Thyroid gland (tissue), 4 donors: ENCODE results near the gene SFXN5. TPM values are rescaled to one million over a fixed set of nuclear protein-coding genes. Genes with fewer than 3 reads are reported as not detected.
"Not testable (repeated sequence)": the region's sequence is repeated elsewhere in the genome, so short reads cannot be mapped to it uniquely, and the experiment has no call there.

ENCODE experiments used
- DNase-seq, 2 donors: peaks; one replicate each; pipeline ENCODE4 v3.0.0-alpha.2; 2019
- H3K27ac ChIP-seq, 3 donors: fragments of 200-600 bp; sonication (generic); 1 replicate in 2 of 3; 2 replicates in 1 of 3; pipeline ENCODE4 v1.5.1; 2016 to 2019; ENCODE audit warnings: mild to moderate bottlenecking in 1 of 3, moderate library complexity in 1 of 3
- H3K27me3 ChIP-seq: fragments of 200-600 bp; sonication (generic); one replicate; pipeline ENCODE4 v1.5.1; 2019
- H3K36me3 ChIP-seq, 2 donors: fragments of 200-600 bp; sonication (generic); one replicate each; pipeline ENCODE4 v1.5.1; 2016 to 2019
- H3K4me1 ChIP-seq, 2 donors: fragments of 200-600 bp; sonication (generic); one replicate each; pipeline ENCODE4 v1.5.1; 2017 to 2019
- H3K4me3 ChIP-seq, 3 donors: fragments of 200-600 bp; sonication (generic); replicated peaks in 1 of 3; 1 replicate in 2 of 3; 2 replicates in 1 of 3; pipeline ENCODE4 v1.5.1; 2016; ENCODE audit warnings: mild to moderate bottlenecking in 1 of 3
- H3K9me3 ChIP-seq: fragments of 200-600 bp; sonication (generic); one replicate; pipeline ENCODE4 v1.5.1; 2017
- POLR2A ChIP-seq, 2 donors: fragments of 450-650 bp; IDR thresholded peaks; one replicate each; pipeline ENCODE4 v1.6.1; 2017; ENCODE audit warnings: antibody characterized with exemption in 2 of 2, mild to moderate bottlenecking in 2 of 2, moderate library complexity in 1 of 2
- WGBS, 2 donors: methylation state at CpG; one replicate each; pipeline ENCODE4 v1.1.5; 2017; 5-methylcytosine and 5-hydroxymethylcytosine counted together
- intact Hi-C: fragments of 100-400 bp; cut with DNase I; formaldehyde crosslinking; loops from one replicate; pipeline ENCODE4 v1.15.1; 2023
- total RNA-seq, 4 donors: library from RNA; depleted of rRNA; stranded (reverse); fragments of >200 nt; gene quantifications; one replicate each; pipeline ENCODE4 v1.2.3, GENCODE V29; 2016
- TF ChIP-seq, protein P1 (sequence below), 6 experiments: fragments of 200-600 bp in 3 of 6; fragments of 450-650 bp in 3 of 6; sonication (generic) in 3 of 6; IDR thresholded peaks; one replicate each; pipeline ENCODE4 v1.5.1; 2016 to 2019; ENCODE audit warnings: antibody characterized with exemption in 6 of 6, mild to moderate bottlenecking in 2 of 6, inconsistent platforms in 1 of 6, moderate library complexity in 1 of 6

The SFXN5 gene
- total RNA-seq, 4 donors from 2014 or later = 10.3 to 17.2 (median 16.5) TPM

DNA sequence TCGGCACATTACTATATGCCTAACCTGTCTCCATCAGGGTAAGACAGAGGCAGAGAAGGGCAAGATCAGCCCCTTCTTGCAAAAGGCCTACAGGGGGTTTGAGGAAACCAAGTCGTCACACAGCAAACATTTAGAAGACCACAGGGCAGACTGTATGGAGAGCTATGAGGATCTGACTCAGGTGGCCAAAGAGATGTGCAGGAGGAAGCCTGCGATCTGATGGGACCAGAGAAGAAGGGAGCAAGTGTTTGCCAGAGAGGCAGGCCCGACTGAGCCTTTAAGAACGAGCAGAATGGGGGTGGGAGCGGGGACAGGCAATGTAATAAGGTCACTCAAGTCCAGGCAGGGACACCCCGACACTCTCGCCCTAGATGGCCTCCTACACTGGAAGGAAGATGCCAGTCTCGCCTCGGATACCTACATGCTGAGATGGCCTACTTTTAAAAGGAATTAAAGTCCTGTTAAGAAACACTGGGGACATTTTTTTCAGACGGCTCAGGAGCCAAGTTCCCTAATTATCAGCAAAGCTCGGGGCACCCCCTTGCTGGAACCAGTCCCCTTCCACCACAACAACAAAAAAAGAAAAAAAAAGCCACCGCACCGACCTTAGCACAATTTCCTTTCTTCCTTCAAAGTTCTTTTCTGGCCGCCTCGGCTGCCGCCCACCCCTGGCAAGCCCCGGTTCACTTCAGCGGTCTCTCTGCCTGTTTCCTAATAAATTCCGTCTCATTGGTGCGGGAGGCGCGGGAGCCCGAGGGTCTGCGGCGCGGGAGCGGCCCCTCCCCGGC is 1.5 kb downstream of the SFXN5 start:
- Histone ChIP-seq H3K36me3 (peaks cover 0 to 3% of the 10 kb centered on the region in 2 donors), H3K9me3 (no peaks in the 10 kb centered on the region), H3K27me3 (no peaks in the 10 kb centered on the region), H3K27ac (peak overlapping the region in 2 of 3 donors; percentile 26 to 93), H3K4me3 (peak overlapping the region; percentile 90 to 96 (median 91)), H3K4me1 (peaks cover 13 to 19% of the 10 kb centered on the region in 2 donors)
- WGBS, 2 donors = 23 to 24% methylated on average over 29 of the region's 29 CpGs
- no peak for DNase-seq
- TF ChIP-seq, protein P1, sequence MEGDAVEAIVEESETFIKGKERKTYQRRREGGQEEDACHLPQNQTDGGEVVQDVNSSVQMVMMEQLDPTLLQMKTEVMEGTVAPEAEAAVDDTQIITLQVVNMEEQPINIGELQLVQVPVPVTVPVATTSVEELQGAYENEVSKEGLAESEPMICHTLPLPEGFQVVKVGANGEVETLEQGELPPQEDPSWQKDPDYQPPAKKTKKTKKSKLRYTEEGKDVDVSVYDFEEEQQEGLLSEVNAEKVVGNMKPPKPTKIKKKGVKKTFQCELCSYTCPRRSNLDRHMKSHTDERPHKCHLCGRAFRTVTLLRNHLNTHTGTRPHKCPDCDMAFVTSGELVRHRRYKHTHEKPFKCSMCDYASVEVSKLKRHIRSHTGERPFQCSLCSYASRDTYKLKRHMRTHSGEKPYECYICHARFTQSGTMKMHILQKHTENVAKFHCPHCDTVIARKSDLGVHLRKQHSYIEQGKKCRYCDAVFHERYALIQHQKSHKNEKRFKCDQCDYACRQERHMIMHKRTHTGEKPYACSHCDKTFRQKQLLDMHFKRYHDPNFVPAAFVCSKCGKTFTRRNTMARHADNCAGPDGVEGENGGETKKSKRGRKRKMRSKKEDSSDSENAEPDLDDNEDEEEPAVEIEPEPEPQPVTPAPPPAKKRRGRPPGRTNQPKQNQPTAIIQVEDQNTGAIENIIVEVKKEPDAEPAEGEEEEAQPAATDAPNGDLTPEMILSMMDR (IDR thresholded peaks at IDR 0.05) = no peak
- no peak for TF ChIP-seq POLR2A (IDR thresholded peaks at IDR 0.05)
- intact Hi-C loops = loop anchor here (10.0 kb wide), 1 partner anchor 165 kb away; the partner anchor contains the start of genes CCT7 and PRADC1

GRCh38 chr2:73069041-73069854 is 2.3 kb downstream of the SFXN5 start:
- peaks cover 13 to 19% of the 10 kb centered on the region in 2 donors for H3K4me1 ChIP-seq
- no peak overlapping the region for H3K27ac ChIP-seq
- H3K4me3 ChIP-seq = no peak overlapping the region
- no peaks in the 10 kb centered on the region for H3K27me3 ChIP-seq
- DNase-seq = no peak
- no peak for TF ChIP-seq POLR2A (IDR thresholded peaks at IDR 0.05)
- TF ChIP-seq, protein P1 (IDR thresholded peaks at IDR 0.05) = no peak
- 84 to 86% methylated on average over 7 of the region's 7 CpGs for WGBS, 2 donors
- H3K36me3 ChIP-seq = no peaks in the 10 kb centered on the region
- H3K9me3 ChIP-seq = no peaks in the 10 kb centered on the region
- intact Hi-C loops = no loop called here

GRCh38 chr2:73068147-73068546 is 3.4 kb downstream of the SFXN5 start:
- Histone ChIP-seq H3K27ac (no peak overlapping the region), H3K4me3 (no peak overlapping the region), H3K27me3 (no peaks in the 10 kb centered on the region), H3K9me3 (no peaks in the 10 kb centered on the region), H3K4me1 (peaks cover 13 to 24% of the 10 kb centered on the region in 2 donors), H3K36me3 (no peaks in the 10 kb centered on the region)
- TF ChIP-seq, protein P1 (IDR thresholded peaks at IDR 0.05) = no peak
- no peak for TF ChIP-seq POLR2A (IDR thresholded peaks at IDR 0.05)
- DNase-seq = no peak
- 96 to 100% methylated on average over 2 of the region's 2 CpGs for WGBS, 2 donors
- intact Hi-C loops = no loop called here

GRCh38 chr2:73067043-73067442 is 4.5 kb downstream of the SFXN5 start:
- Histone ChIP-seq H3K9me3 (no peaks in the 10 kb centered on the region), H3K27me3 (no peaks in the 10 kb centered on the region), H3K4me3 (no peak overlapping the region), H3K27ac (no peak overlapping the region), H3K36me3 (no peaks in the 10 kb centered on the region), H3K4me1 (peaks cover 11 to 18% of the 10 kb centered on the region in 2 donors)
- intact Hi-C loops = no loop called here
- WGBS, 2 donors = 94 to 97% methylated on average over 2 of the region's 2 CpGs
- no peak for DNase-seq
- TF ChIP-seq POLR2A (IDR thresholded peaks at IDR 0.05) = no peak
- TF ChIP-seq, protein P1 (IDR thresholded peaks at IDR 0.05) = no peak

DNA sequence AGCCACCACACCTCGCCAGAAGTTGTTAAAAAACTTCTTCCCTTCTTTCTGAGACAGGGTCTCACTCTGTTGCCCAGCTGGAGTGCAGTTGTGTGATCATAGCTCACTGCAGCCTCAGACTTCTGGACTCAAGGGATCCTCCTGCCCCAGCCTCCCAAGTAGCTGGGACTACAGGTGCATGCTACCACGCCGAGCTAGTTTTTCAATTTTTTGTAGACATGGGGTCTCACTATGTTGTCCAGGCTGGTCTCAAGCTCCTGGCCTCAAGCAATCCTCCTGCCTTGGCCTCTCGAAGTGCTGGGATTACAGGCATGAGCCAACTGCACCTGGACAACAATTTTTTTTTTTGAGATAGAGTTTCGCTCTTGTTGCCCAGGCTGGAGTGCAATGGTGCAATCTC is 6.4 kb downstream of the SFXN5 start:
- H3K4me3 ChIP-seq, intact Hi-C loops, H3K27me3 ChIP-seq, H3K27ac ChIP-seq, H3K9me3 ChIP-seq, H3K36me3 ChIP-seq, DNase-seq: not testable (repeated sequence)
- WGBS, 2 donors = 97 to 100% methylated on average over 5 of the region's 5 CpGs
- H3K4me1 ChIP-seq = peaks cover 7 to 12% of the 10 kb centered on the region in 2 donors
